Measurements from ENCODE around the gene SFTA2.
"Not testable (repeated sequence)": the region's sequence is repeated elsewhere in the genome, so short reads cannot be mapped to it uniquely, and the experiment has no call there.

DNA sequence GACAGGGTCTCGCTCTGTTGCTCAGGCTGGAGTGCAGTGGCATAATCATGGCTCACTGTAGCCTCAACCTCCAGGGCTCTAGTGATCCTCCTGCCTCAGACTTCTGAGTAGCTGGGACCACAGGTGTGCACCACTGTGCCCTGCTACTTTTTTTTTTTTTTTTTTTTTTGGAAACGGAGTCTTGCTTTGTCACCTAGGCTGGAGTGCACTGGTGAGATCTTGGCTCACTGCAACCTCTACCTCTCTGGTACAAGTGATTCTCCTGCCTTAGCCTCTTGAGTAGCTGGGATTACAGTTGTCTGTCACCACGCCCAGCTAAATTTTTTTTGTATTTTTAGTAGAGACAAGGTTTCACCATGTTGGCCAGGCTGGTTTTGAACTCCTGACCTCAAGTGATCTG is 4.9 kb downstream of the SFTA2 start:
- not testable (repeated sequence) for TF ChIP-seq POLR2A, EP300, POLR2AphosphoS5 (IDR thresholded peaks at IDR 0.05)
- TF ChIP-seq, protein P1, sequence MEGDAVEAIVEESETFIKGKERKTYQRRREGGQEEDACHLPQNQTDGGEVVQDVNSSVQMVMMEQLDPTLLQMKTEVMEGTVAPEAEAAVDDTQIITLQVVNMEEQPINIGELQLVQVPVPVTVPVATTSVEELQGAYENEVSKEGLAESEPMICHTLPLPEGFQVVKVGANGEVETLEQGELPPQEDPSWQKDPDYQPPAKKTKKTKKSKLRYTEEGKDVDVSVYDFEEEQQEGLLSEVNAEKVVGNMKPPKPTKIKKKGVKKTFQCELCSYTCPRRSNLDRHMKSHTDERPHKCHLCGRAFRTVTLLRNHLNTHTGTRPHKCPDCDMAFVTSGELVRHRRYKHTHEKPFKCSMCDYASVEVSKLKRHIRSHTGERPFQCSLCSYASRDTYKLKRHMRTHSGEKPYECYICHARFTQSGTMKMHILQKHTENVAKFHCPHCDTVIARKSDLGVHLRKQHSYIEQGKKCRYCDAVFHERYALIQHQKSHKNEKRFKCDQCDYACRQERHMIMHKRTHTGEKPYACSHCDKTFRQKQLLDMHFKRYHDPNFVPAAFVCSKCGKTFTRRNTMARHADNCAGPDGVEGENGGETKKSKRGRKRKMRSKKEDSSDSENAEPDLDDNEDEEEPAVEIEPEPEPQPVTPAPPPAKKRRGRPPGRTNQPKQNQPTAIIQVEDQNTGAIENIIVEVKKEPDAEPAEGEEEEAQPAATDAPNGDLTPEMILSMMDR (IDR thresholded peaks at IDR 0.05) = not testable (repeated sequence)
